Activated T-cell treated with anti-CD3 and anti-CD28 coated beads for 24 hours (primary cell): Measurements from ENCODE around the gene GABRB2.

Experiments
- DNase-seq: peaks from one replicate; pipeline ENCODE4 v3.0.0-alpha.2; 2020; ENCODE audit warnings: low read depth

GABRB2 gene

GRCh38 chr5:161387121-161387520 lies 159.4 kb downstream of the GABRB2 start:
- no peak for DNase-seq

GRCh38 chr5:161385027-161385426 lies 161.5 kb downstream of the GABRB2 start:
- DNase-seq = no peak

- DNase-seq = no peak
Observed at GRCh38 chr5:161382685-161383084, 163.8 kb downstream of the GABRB2 start.

- DNase-seq = no peak
Observed at GRCh38 chr5:161380486-161380885, 166.0 kb downstream of the GABRB2 start.

- no peak for DNase-seq
Observed at GRCh38 chr5:161378701-161379100, 167.8 kb downstream of the GABRB2 start.

- DNase-seq = no peak
Observed at GRCh38 chr5:161376034-161376433, 170.5 kb downstream of the GABRB2 start.

- DNase-seq = no peak
Observed at GRCh38 chr5:161373345-161373707, 173.2 kb downstream of the GABRB2 start.

GRCh38 chr5:161372682-161373344 lies 173.7 kb downstream of the GABRB2 start:
- no peak for DNase-seq

GRCh38 chr5:161369022-161369421 lies 177.5 kb downstream of the GABRB2 start:
- DNase-seq = no peak

GRCh38 chr5:161358446-161358845 lies 188.1 kb downstream of the GABRB2 start:
- no peak for DNase-seq

GRCh38 chr5:161344234-161344633 lies 202.3 kb downstream of the GABRB2 start:
- no peak for DNase-seq

- DNase-seq = no peak
Observed at GRCh38 chr5:161342886-161343285, 203.6 kb downstream of the GABRB2 start.

GRCh38 chr5:161340012-161340411 lies 206.5 kb downstream of the GABRB2 start:
- DNase-seq = no peak

GRCh38 chr5:161333194-161333880 lies 213.2 kb downstream of the GABRB2 start:
- DNase-seq = no peak

- DNase-seq = no peak
Observed at GRCh38 chr5:161332343-161332742, 214.2 kb downstream of the GABRB2 start.

- no peak for DNase-seq
Observed at GRCh38 chr5:161314033-161314432, 232.5 kb downstream of the GABRB2 start.

GRCh38 chr5:161312882-161313281 lies 233.6 kb downstream of the GABRB2 start:
- DNase-seq = no peak

GRCh38 chr5:161311965-161312364 lies 234.6 kb downstream of the GABRB2 start:
- no peak for DNase-seq

GRCh38 chr5:161311146-161311708 lies 235.3 kb downstream of the GABRB2 start:
- no peak for DNase-seq

GRCh38 chr5:161306351-161306995 lies 240.1 kb downstream of the GABRB2 start:
- DNase-seq = no peak

- DNase-seq = no peak
Observed at GRCh38 chr5:161305601-161306000, 240.9 kb downstream of the GABRB2 start.

- DNase-seq = no peak
Observed at GRCh38 chr5:161302559-161302958, 244.0 kb downstream of the GABRB2 start.

GRCh38 chr5:161301586-161301985 lies 244.9 kb downstream of the GABRB2 start:
- DNase-seq = no peak
